ENCODE results near the gene MKLN1.

- TF ChIP-seq CTCF (IDR thresholded peaks at IDR 0.05; ENCODE audit: poor library complexity) (no peak), EZH2 (IDR thresholded peaks at IDR 0.05; ENCODE audit: borderline replicate concordance) (no peak), EZH2phosphoT487 (IDR thresholded peaks at IDR 0.05; ENCODE audit: low read depth, severe bottlenecking, unreplicated experiment) (no peak)
These were observed 53.6 kb downstream of the MKLN1 start for GRCh38 chr7:131381069-131381838.
